GM18520 (cell line): Measurements from ENCODE around the gene APBA2.

ENCODE experiments used
- ATAC-seq: cut with Tn5 transposase; IDR thresholded peaks from one replicate; pipeline ENCODE4 v1.9.1; 2021; ENCODE audit not compliant: unreplicated experiment

Gene APBA2

DNA sequence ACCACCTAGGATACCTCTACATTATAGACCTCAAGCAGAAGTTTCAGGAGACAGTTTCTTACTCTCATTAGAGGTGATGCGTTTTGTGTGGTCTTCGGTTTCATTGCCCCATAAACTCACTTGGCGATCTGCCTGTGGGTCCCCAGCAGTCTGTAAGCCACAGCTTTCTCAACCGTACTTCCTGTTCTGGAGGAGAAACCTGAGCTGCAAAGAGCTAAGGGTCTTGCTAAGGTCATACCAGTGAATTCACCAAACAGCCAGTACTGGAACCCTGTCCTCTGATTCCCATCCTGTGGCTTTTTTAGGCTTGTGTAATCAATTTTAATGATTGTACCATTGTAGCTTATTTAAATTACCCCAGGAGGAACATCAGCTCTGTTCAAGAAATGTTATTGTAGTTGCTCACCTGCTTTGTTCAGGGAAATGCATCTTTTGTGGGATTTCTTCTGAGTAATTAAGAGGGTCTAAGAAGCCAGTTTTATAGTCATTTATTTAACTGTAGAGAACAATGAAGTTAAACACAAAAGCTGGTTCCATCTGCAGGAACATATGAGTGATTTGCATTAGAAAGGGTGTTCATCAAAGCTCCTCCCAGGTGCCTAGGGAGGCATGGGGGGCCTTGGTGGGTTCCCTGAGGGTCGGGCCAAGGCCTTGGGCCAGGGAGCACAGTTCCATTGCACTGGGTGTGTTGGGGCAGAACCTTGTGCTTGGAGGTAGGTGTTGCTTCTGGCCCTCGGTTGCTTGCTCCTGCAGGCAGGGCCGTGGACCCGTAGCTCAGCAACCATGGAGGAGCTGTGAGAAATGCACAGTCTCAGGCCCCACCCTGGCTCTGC, 69.6 kb downstream of the APBA2 start:
- no peak for ATAC-seq

DNA sequence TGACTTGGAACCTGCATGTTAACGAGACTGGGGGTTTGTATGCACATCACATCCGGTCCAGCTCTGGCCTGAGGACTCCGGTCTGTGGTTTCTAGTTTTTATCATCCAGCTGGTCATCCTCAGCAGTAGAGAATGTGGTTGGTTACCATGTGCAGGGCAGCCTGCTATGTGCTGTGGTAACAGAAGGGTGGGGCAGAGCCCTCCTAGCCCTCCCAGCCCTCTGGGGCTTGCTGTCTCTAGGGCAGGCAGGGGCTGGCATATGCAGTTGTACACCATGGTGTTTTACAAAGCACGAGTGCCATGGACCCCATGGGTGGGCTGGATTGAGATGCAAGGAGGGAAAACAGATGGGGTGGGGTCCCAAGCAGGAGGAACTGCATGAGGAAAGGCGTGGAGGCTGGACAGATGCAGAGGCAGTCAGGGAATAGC, 70.2 kb downstream of the APBA2 start:
- ATAC-seq: no peak

DNA sequence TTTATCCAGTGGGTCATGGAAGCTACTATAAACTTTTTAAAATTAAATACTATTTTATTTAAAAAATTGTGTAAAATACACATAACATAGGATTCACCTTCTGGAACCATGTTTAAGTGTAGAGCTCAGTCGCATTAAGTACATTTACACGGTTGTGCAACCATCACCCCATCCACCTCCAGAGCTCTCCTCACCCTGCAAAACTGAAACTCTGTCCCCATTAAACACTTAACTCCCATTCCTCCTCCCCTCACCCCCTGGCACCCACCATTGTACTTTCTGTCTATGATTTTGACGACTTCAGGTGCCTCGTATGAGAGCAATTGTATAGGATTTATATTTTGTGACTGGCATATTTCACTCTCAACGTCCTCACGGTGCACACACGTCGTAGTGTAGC, 70.7 kb downstream of the APBA2 start:
- no peak for ATAC-seq

- no peak for ATAC-seq
These were observed 72.1 kb downstream of the APBA2 start for GRCh38 chr15:28957606-28958498.

GRCh38 chr15:28959326-28959725, 73.6 kb downstream of the APBA2 start:
- no peak for ATAC-seq

DNA sequence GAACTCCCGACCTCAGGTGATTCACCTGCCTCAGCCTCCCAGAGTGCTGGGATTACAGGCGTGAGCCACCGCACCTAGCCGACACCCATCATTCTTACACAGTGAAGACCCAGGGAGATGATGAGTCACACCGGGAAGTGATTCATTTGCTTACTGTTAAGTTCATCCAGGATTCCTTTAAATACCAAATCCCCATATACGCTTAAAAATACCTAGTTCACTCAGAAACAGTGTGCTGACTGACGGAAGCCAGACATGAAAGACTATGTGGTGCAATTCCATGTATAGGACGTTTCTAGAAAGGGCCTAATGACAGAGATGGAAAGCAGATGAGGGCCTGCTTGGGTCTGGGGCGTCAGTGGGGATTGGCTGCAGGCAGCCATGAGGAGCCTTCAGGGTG, 75.2 kb downstream of the APBA2 start:
- ATAC-seq: no peak

GRCh38 chr15:28961391-28961790, 75.6 kb downstream of the APBA2 start:
- ATAC-seq: no peak

- no peak for ATAC-seq
These were observed 77.3 kb downstream of the APBA2 start for GRCh38 chr15:28962851-28963710.

- ATAC-seq: no peak
These were observed 77.9 kb downstream of the APBA2 start for GRCh38 chr15:28963711-28964081.

DNA sequence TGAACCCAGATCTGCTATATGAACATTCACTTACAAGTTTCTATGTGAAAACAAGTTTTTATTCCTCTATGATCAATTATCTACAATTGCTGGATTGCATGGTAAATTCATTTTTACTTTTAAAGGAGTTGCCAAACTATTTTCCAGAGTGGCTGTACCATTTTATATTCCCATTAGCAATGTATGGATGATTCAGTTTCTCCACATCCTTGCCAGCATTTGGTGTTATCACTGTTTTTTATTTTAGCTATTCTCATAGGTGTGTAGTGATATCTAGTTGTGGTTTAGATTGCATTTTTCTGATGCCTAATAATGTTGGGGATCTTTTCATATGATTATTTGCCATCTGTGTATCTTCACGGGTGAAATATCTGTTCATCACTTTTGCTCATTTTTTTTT, 78.3 kb downstream of the APBA2 start:
- no peak for ATAC-seq

GRCh38 chr15:28967066-28967465, 81.3 kb downstream of the APBA2 start:
- ATAC-seq: no peak

- ATAC-seq: no peak
These were observed 82.2 kb downstream of the APBA2 start for GRCh38 chr15:28967990-28968389.

GRCh38 chr15:28969511-28970085, 83.8 kb downstream of the APBA2 start:
- ATAC-seq: no peak

GRCh38 chr15:28974142-28974541, 88.4 kb downstream of the APBA2 start:
- ATAC-seq: no peak

DNA sequence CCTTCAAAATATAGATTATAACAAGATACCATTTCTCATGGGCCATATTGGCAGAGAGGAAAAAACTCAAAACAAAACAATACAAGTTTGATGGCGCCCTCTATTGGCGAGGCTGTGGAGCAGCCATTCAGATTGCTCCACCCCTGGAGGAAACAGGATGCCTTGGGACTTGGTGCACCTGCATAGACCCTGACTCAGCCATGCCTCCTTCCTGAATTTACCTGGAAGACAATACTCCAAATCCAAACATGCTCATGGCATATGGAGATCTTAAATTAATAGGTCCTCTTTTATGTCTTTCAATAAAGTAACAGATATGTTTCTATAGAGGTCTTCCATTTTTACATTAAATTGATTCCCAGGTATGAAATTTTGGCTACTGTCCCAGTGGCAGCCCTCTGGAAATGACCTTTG, 90.0 kb downstream of the APBA2 start:
- ATAC-seq: no peak

DNA sequence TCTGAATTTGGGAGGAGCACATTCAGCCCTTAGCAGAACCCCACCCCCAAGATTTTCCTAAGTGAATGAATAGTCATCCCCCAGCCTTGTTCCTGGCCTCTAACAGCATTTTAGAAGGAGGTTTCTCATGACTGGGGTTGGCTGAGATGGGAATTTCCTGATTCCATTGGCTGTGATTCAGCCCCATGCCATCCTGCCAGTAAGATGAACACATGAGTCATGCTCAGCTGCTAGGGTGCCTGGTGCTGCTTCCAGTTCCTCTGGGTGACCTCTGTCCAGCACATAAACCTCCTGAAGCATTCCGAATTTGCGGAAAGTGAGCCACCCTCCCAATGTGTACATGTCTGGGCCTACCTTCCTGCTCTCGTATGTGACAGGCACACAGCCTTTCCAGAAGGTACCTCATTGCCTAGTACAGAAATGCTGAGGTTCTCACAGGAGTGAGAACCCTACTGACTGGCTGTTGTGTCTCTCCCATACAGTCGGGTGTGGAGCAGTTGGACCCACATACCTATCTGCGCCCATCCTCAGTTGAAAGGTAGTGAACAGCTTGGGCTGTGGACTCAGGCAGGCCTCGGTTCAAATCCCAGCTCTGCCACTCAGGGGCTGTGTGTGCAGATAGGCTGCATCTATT, 91.7 kb downstream of the APBA2 start:
- no peak for ATAC-seq

GRCh38 chr15:28978011-28978378, 92.2 kb downstream of the APBA2 start:
- no peak for ATAC-seq

- ATAC-seq: no peak
These were observed 92.9 kb downstream of the APBA2 start for GRCh38 chr15:28978661-28979060.

DNA sequence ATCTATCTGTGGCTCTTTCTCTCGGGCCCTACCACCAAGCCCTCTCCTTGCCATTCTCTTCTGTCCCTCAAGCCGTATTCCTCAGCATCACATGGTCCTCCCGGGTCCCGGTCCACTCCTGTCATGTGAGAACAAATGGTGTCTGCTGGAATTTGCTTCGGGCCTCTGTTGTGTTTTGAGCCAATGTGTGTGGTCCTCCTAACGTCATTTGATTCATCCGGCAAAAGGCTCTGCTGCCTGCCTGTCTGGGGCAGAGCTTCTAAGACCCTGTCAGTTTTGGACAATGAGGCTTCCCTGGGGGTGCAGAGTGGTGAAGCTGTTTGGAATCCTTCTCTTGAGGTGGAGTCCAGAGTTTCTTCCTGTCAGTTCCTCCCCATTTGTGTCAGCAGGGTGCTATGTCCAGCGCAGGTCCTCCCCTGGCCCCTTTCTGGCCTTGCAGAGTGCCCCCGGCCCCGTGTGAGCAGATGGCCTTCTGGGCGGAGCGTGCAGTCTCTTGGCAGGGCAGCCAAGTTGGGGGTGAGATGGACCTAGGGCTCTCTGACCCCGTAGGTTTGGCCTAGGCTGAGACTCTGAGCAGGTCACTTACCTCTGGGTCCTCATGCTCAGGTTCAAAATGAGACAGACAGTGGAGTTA, 93.6 kb downstream of the APBA2 start:
- no peak for ATAC-seq
